Caco-2 (cell line): ENCODE results near the gene MRPS23. TPM values are rescaled to one million over a fixed set of nuclear protein-coding genes. Genes with fewer than 3 reads are reported as not detected.

Source experiments
- BruUV-seq: library from RNA; stranded (reverse); fragments of 400-500 nt; replicated peaks from 2 replicates; lab custom pipeline; 2021; lab: Mats Ljungman, UMichigan
- CTCF ChIA-PET: fragments of 300-600 bp; sonication (Branson Sonifier 250); formaldehyde crosslinking; loops from one replicate; lab custom pipeline; 2022; ENCODE audit warnings: antibody characterized with exemption; lab: Charles Lee
- POLR2A ChIA-PET: fragments of 300-600 bp; sonication (Branson Sonifier 250); formaldehyde crosslinking; loops from one replicate; lab custom pipeline; 2022; ENCODE audit warnings: antibody characterized with exemption; lab: Charles Lee
- DNase-seq, 2 experiments: peaks; one replicate each; pipeline versions ENCODE4 v3.0.0 to v3.0.0-alpha.2; 2020 to 2022
- H3K27me3 ChIP-seq: replicated peaks from 2 replicates; pipeline ENCODE4 v1.6.0; 2011; ENCODE audit warnings: low read length; ENCODE audit not compliant: control insufficient read depth, insufficient read depth
- H3K36me3 ChIP-seq: 2 replicates; pipeline ENCODE4 v1.5.1; 2011; ENCODE audit warnings: low read length; ENCODE audit not compliant: control insufficient read depth, insufficient read depth
- H3K4me1 ChIP-seq: fragments of 250-450 bp; sonication (Bioruptor Pico); 2 replicates; pipeline ENCODE4 v1.5.1; 2020; ENCODE audit warnings: mild to moderate bottlenecking
- H3K4me3 ChIP-seq: 2 replicates; pipeline ENCODE4 v1.5.1; 2011; ENCODE audit warnings: low read depth, mild to moderate bottlenecking, control low read depth, low read length
- H3K9me3 ChIP-seq: fragments of 250-450 bp; sonication (Bioruptor Pico); 2 replicates; pipeline ENCODE4 v1.5.1; 2020; ENCODE audit warnings: mild to moderate bottlenecking, moderate library complexity
- H3K27ac Mint-ChIP-seq: one replicate; pipeline ENCODE4 v1.8.0; 2022; ENCODE audit warnings: mixed read lengths; ENCODE audit not compliant: unreplicated experiment
- H3K27me3 Mint-ChIP-seq: one replicate; pipeline ENCODE4 v1.8.0; 2022; ENCODE audit warnings: mixed read lengths; ENCODE audit not compliant: insufficient read depth, unreplicated experiment
- H3K36me3 Mint-ChIP-seq: one replicate; pipeline ENCODE4 v1.8.0; 2022; ENCODE audit warnings: mild to moderate bottlenecking, mixed read lengths; ENCODE audit not compliant: insufficient read depth, unreplicated experiment
- H3K4me1 Mint-ChIP-seq: one replicate; pipeline ENCODE4 v1.8.0; 2022; ENCODE audit warnings: low read depth, mixed read lengths; ENCODE audit not compliant: unreplicated experiment
- H3K4me3 Mint-ChIP-seq: one replicate; pipeline ENCODE4 v1.8.0; 2022; ENCODE audit warnings: mild to moderate bottlenecking, moderate library complexity, mixed read lengths; ENCODE audit not compliant: unreplicated experiment
- H3K9me3 Mint-ChIP-seq: one replicate; pipeline ENCODE4 v1.8.0; 2022; ENCODE audit warnings: mixed read lengths; ENCODE audit not compliant: unreplicated experiment
- CTCF ChIP-seq, 2 experiments: fragments of 200-600 bp in 1 of 2; IDR thresholded peaks; 1 replicate in 1 of 2; 2 replicates in 1 of 2; pipeline versions ENCODE4 v1.5.1 to v1.8.0; 2011 to 2022; ENCODE audit warnings: antibody characterized with exemption in 1 of 2, control low read depth in 1 of 2, inconsistent platforms in 1 of 2, low read depth in 1 of 2, low read length in 1 of 2, mild to moderate bottlenecking in 1 of 2, moderate library complexity in 1 of 2; ENCODE audit not compliant: insufficient read depth in 1 of 2, severe bottlenecking in 1 of 2, unreplicated experiment in 1 of 2
- intact Hi-C: fragments of 100-400 bp; cut with micrococcal nuclease; formaldehyde crosslinking; loops from one replicate; pipeline ENCODE4 v1.10.0; 2022; ENCODE audit not compliant: unreplicated experiment
- total RNA-seq: library from RNA; stranded (reverse); gene quantifications from 2 replicates; pipeline ENCODE4 v1.2.3, GENCODE V29; 2022

The MRPS23 gene
- total RNA-seq, 1 experiment from 2014 or later = 72.9 TPM

GRCh38 chr17:57842280-57842679, 7.6 kb downstream of the MRPS23 start:
- TF ChIP-seq CTCF (IDR thresholded peaks at IDR 0.05; ENCODE audit: insufficient read depth in 1 of 2, low read depth in 1 of 2, low read length in 1 of 2, severe bottlenecking in 1 of 2, unreplicated experiment in 1 of 2) = no peak
- Histone ChIP-seq H3K9me3 (no peaks in the 10 kb centered on the region), H3K4me1 (0 out of 2 replicates have a peak, but pooled peaks cover 7% of the 10 kb centered on the region), H3K36me3 (no peaks in the 10 kb centered on the region; the same call in 1 of the 2 replicates), H3K27me3 (no peaks in the 10 kb centered on the region), H3K4me3 (no peak overlapping the region)
- intact Hi-C loops = no loop called here
- CTCF ChIA-PET = interaction anchor here (0.6 kb wide), 1 partner anchor 9 kb away, joined by 3 read pairs; no protein-coding TSS in a partner anchor
- no TSS peak for BruUV-seq
- peaks cover 5% of the 10 kb centered on the region for H3K4me1 Mint-ChIP-seq
- H3K36me3 Mint-ChIP-seq = peaks cover 80% of the 10 kb centered on the region
- no peak overlapping the region for H3K4me3 Mint-ChIP-seq
- no peak for DNase-seq
- H3K27ac Mint-ChIP-seq = no peak overlapping the region
- no peaks in the 10 kb centered on the region for H3K27me3 Mint-ChIP-seq
- POLR2A ChIA-PET = interaction anchor here (0.7 kb wide), 1 partner anchor 20 kb away, joined by 3 read pairs; no protein-coding TSS in a partner anchor
- no peaks in the 10 kb centered on the region for H3K9me3 Mint-ChIP-seq

- Histone ChIP-seq H3K27me3 (no peaks in the 10 kb centered on the region), H3K36me3 (no peaks in the 10 kb centered on the region; the same call in 1 of the 2 replicates), H3K4me1 (0 out of 2 replicates have a peak, but pooled peaks cover 7% of the 10 kb centered on the region), H3K4me3 (no peak overlapping the region), H3K9me3 (no peaks in the 10 kb centered on the region)
- TF ChIP-seq CTCF (IDR thresholded peaks at IDR 0.05; ENCODE audit: insufficient read depth in 1 of 2, low read depth in 1 of 2, low read length in 1 of 2, severe bottlenecking in 1 of 2, unreplicated experiment in 1 of 2) = no peak
- intact Hi-C loops = loop anchor here (10.0 kb wide), 1 partner anchor 95 kb away; the partner anchor contains the start of gene CCDC182
- POLR2A ChIA-PET = interaction anchor here (0.6 to 1.0 kb wide), 3 partner anchors 12 to 243 kb away, joined by 3 to 4 read pairs (median 3); no protein-coding TSS in a partner anchor
- H3K9me3 Mint-ChIP-seq = no peaks in the 10 kb centered on the region
- no peak for DNase-seq
- no peak overlapping the region for H3K4me3 Mint-ChIP-seq
- H3K27ac Mint-ChIP-seq = no peak overlapping the region
- CTCF ChIA-PET = interaction anchor here (1.5 kb wide), 1 partner anchor 10 kb away, joined by 3 read pairs; the partner anchor contains the start of gene MRPS23
- no peaks in the 10 kb centered on the region for H3K27me3 Mint-ChIP-seq
- BruUV-seq = no TSS peak
- peaks cover 5% of the 10 kb centered on the region for H3K4me1 Mint-ChIP-seq
- H3K36me3 Mint-ChIP-seq = peaks cover 62% of the 10 kb centered on the region
These were observed 10.3 kb downstream of the MRPS23 start for GRCh38 chr17:57839571-57839923.

- peaks cover 10% of the 10 kb centered on the region for H3K4me1 Mint-ChIP-seq
- no peaks in the 10 kb centered on the region for H3K27me3 Mint-ChIP-seq
- H3K9me3 Mint-ChIP-seq = no peaks in the 10 kb centered on the region
- Histone ChIP-seq H3K36me3 (no peaks in the 10 kb centered on the region; the same call in 1 of the 2 replicates), H3K4me1 (0 out of 2 replicates have a peak, but pooled peaks cover 7% of the 10 kb centered on the region), H3K9me3 (no peaks in the 10 kb centered on the region), H3K4me3 (no peak overlapping the region), H3K27me3 (no peaks in the 10 kb centered on the region)
- no peak overlapping the region for H3K4me3 Mint-ChIP-seq
- ChIA-PET POLR2A (interaction anchor here (0.6 to 1.0 kb wide), 3 partner anchors 12 to 244 kb away, joined by 3 to 4 read pairs (median 3); no protein-coding TSS in a partner anchor), CTCF (interaction anchor here (1.0 to 1.5 kb wide), 3 partner anchors 11 to 167 kb away, joined by 3 to 6 read pairs (median 4); partner anchors contain the start of gene MRPS23)
- no peak for TF ChIP-seq CTCF (IDR thresholded peaks at IDR 0.05; ENCODE audit: insufficient read depth in 1 of 2, low read depth in 1 of 2, low read length in 1 of 2, severe bottlenecking in 1 of 2, unreplicated experiment in 1 of 2)
- no peak overlapping the region for H3K27ac Mint-ChIP-seq
- peaks cover 60% of the 10 kb centered on the region for H3K36me3 Mint-ChIP-seq
- intact Hi-C loops = loop anchor here (10.0 kb wide), 1 partner anchor 94 kb away; the partner anchor contains the start of gene CCDC182
- BruUV-seq = no TSS peak
- DNase-seq = no peak
These were observed 10.8 kb downstream of the MRPS23 start for GRCh38 chr17:57838857-57839570.
